H1 (cell line): ENCODE measurements around the gene HLA-DQA1. TPM values are rescaled to one million over a fixed set of nuclear protein-coding genes. Genes with fewer than 3 reads are reported as not detected.
"Not testable (repeated sequence)": the region's sequence is repeated elsewhere in the genome, so short reads cannot be mapped to it uniquely, and the experiment has no call there.

ENCODE experiments used
- CTCF ChIA-PET: fragments of 300-600 bp; sonication (Branson Sonifier 250); formaldehyde crosslinking; loops from one replicate; lab custom pipeline; 2021; ENCODE audit not compliant: partially characterized antibody; lab: Charles Lee
- POLR2A ChIA-PET: fragments of 300-600 bp; sonication (Branson Sonifier 250); formaldehyde crosslinking; loops from one replicate; lab custom pipeline; 2021; ENCODE audit warnings: inconsistent platforms; ENCODE audit not compliant: partially characterized antibody; lab: Charles Lee
- DNase-seq, 2 experiments: peaks; one replicate each; pipeline versions ENCODE4 v3.0.0 to v3.0.0-alpha.2; 2010 to 2022; ENCODE audit warnings: low spot score in 2 of 2, low read depth in 1 of 2, mixed read lengths in 1 of 2
- FAIRE-seq: peaks from 2 replicates; lab custom pipeline; 2011; peaks lifted over from hg19 to GRCh38; lab: Jason Lieb, UNC
- H2AFZ ChIP-seq: 2 replicates; pipeline ENCODE4 v1.8.1; 2012; ENCODE audit warnings: low read length, inconsistent platforms
- H2AK5ac ChIP-seq: 2 replicates; pipeline ENCODE4 v1.6.1; 2013; ENCODE audit warnings: low read depth, low read length
- H2BK120ac ChIP-seq: replicated peaks from 2 replicates; pipeline ENCODE3; 2013; ENCODE audit warnings: low read depth, low read length, inconsistent platforms
- H2BK12ac ChIP-seq: 2 replicates; pipeline ENCODE4 v1.6.1; 2013; ENCODE audit warnings: low read depth, low read length
- H2BK15ac ChIP-seq: 2 replicates; pipeline ENCODE4 v1.6.1; 2013; ENCODE audit warnings: low read length
- H2BK20ac ChIP-seq: 2 replicates; pipeline ENCODE4 v1.6.1; 2013; ENCODE audit warnings: low read length
- H2BK5ac ChIP-seq: 2 replicates; pipeline ENCODE4 v1.6.1; 2013; ENCODE audit warnings: low read depth, low read length
- H3K14ac ChIP-seq: 2 replicates; pipeline ENCODE4 v1.6.1; 2013; ENCODE audit warnings: inconsistent platforms; ENCODE audit not compliant: insufficient read length
- H3K18ac ChIP-seq: 2 replicates; pipeline ENCODE4 v1.6.1; 2013; ENCODE audit warnings: low read length; ENCODE audit errors: extremely low read depth
- H3K23ac ChIP-seq: 2 replicates; pipeline ENCODE4 v1.6.1; 2013; ENCODE audit warnings: inconsistent platforms; ENCODE audit not compliant: insufficient read length
- H3K23me2 ChIP-seq: 2 replicates; pipeline ENCODE4 v1.6.1; 2013; ENCODE audit warnings: low read depth, low read length
- H3K27ac ChIP-seq: 2 replicates; pipeline ENCODE4 v1.6.1; 2011; ENCODE audit warnings: low read depth, low read length, inconsistent platforms
- H3K27me3 ChIP-seq, 4 experiments: replicated peaks in 1 of 4; 1 replicate in 1 of 4; 2 replicates in 3 of 4; pipeline versions ENCODE4 v1.6.1 to v1.8.1; 2011 to 2013; ENCODE audit warnings: low read length in 3 of 4, mild to moderate bottlenecking in 3 of 4, inconsistent platforms in 2 of 4, mixed read lengths in 2 of 4, moderate library complexity in 1 of 4; ENCODE audit not compliant: control insufficient read depth in 3 of 4, insufficient read depth in 3 of 4; ENCODE audit errors: extremely low read depth in 1 of 4
- H3K36me3 ChIP-seq, 4 experiments: 2 replicates each; pipeline versions ENCODE4 v1.6.1 to v1.8.1; 2011 to 2013; ENCODE audit warnings: mild to moderate bottlenecking in 4 of 4, low read length in 3 of 4, moderate library complexity in 2 of 4, control low read depth in 1 of 4, inconsistent platforms in 1 of 4; ENCODE audit not compliant: insufficient read depth in 4 of 4, control insufficient read depth in 2 of 4
- H3K4ac ChIP-seq: replicated peaks from 2 replicates; pipeline ENCODE3; 2013; ENCODE audit warnings: low read length, low read depth, mixed read lengths, inconsistent platforms; ENCODE audit not compliant: insufficient read length
- H3K4me1 ChIP-seq, 4 experiments: replicated peaks in 1 of 4; 1 replicate in 1 of 4; 2 replicates in 3 of 4; pipeline versions ENCODE4 v1.6.1 to v1.8.1; 2011 to 2013; ENCODE audit warnings: low read length in 3 of 4, inconsistent platforms in 2 of 4, mixed read lengths in 1 of 4; ENCODE audit not compliant: insufficient read depth in 4 of 4, control insufficient read depth in 3 of 4
- H3K4me2 ChIP-seq, 2 experiments: 2 replicates each; pipeline versions ENCODE4 v1.6.1 to v1.8.1; 2011 to 2013; ENCODE audit warnings: low read depth in 2 of 2, low read length in 2 of 2, control low read depth in 1 of 2, inconsistent platforms in 1 of 2, mild to moderate bottlenecking in 1 of 2; ENCODE audit not compliant: insufficient read depth in 1 of 2
- H3K4me3 ChIP-seq, 4 experiments: fragments of 200-600, 300-600 bp in 1 of 4; sonication (generic), shearing (Covaris generic), sonication (Bioruptor Twin) in 1 of 4; 2 replicates each; pipeline versions ENCODE4 v1.5.1 to v1.8.1; 2011 to 2016; ENCODE audit warnings: low read length in 4 of 4, low read depth in 3 of 4, control low read depth in 2 of 4, inconsistent platforms in 2 of 4, mild to moderate bottlenecking in 2 of 4, mixed read lengths in 1 of 4, moderate library complexity in 1 of 4; ENCODE audit not compliant: insufficient read depth in 2 of 4; ENCODE audit errors: extremely low read depth in 1 of 4
- H3K56ac ChIP-seq: replicated peaks from 2 replicates; pipeline ENCODE3; 2013; ENCODE audit warnings: low read depth, mild to moderate bottlenecking, mixed read lengths, low read length, inconsistent platforms; ENCODE audit not compliant: insufficient read length
- H3K79me1 ChIP-seq: 2 replicates; pipeline ENCODE4 v1.6.1; 2013; ENCODE audit warnings: low read depth, low read length, control low read depth
- H3K79me2 ChIP-seq, 2 experiments: 2 replicates each; pipeline versions ENCODE4 v1.6.1 to v1.8.1; 2012 to 2013; ENCODE audit warnings: low read length in 2 of 2, mild to moderate bottlenecking in 2 of 2, inconsistent platforms in 1 of 2; ENCODE audit not compliant: insufficient read depth in 2 of 2, control insufficient read depth in 1 of 2
- H3K9ac ChIP-seq, 4 experiments: replicated peaks in 1 of 4; 1 replicate in 1 of 4; 2 replicates in 3 of 4; pipeline versions ENCODE4 v1.6.1 to v1.8.1; 2011 to 2013; ENCODE audit warnings: low read depth in 3 of 4, low read length in 3 of 4, control low read depth in 2 of 4, mild to moderate bottlenecking in 2 of 4, moderate library complexity in 2 of 4, inconsistent platforms in 1 of 4; ENCODE audit errors: extremely low read depth in 1 of 4
- H3K9me3 ChIP-seq, 2 experiments: 2 replicates each; pipeline versions ENCODE4 v1.6.1 to v1.8.1; 2012 to 2013; ENCODE audit warnings: mild to moderate bottlenecking in 2 of 2, moderate library complexity in 2 of 2, control low read depth in 1 of 2, inconsistent platforms in 1 of 2, low read depth in 1 of 2, low read length in 1 of 2, mixed read lengths in 1 of 2; ENCODE audit not compliant: insufficient read depth in 2 of 2
- H4K20me1 ChIP-seq, 2 experiments: replicated peaks in 1 of 2; 2 replicates each; pipeline versions ENCODE3 to v1.8.1; 2011 to 2013; ENCODE audit warnings: inconsistent platforms in 2 of 2, low read length in 2 of 2, mild to moderate bottlenecking in 1 of 2; ENCODE audit not compliant: insufficient read depth in 2 of 2, control insufficient read depth in 1 of 2
- H4K5ac ChIP-seq: 2 replicates; pipeline ENCODE4 v1.6.1; 2013; ENCODE audit warnings: low read length, low read depth, mixed read lengths, inconsistent platforms; ENCODE audit not compliant: insufficient read length
- H4K8ac ChIP-seq: 2 replicates; pipeline ENCODE4 v1.8.0; 2013; ENCODE audit warnings: mild to moderate bottlenecking, moderate library complexity, low read length, inconsistent platforms; ENCODE audit not compliant: insufficient read depth; ENCODE audit errors: extremely low read depth
- H4K91ac ChIP-seq: replicated peaks from 2 replicates; pipeline ENCODE3; 2013; ENCODE audit warnings: low read length, mixed read lengths, inconsistent platforms; ENCODE audit not compliant: insufficient read length
- WGBS, 2 experiments: shearing (Covaris generic) in 1 of 2; methylation state at CpG; one replicate each; pipeline versions ENCODE4 v1.1.6 to v1.1.7; 2013 to 2015; ENCODE audit warnings: low lambda C conversion rate in 2 of 2, mixed read lengths in 2 of 2, inconsistent platforms in 1 of 2, low coverage in 1 of 2, missing lambda C conversion rate in 1 of 2; ENCODE audit not compliant: insufficient replicate concordance in 2 of 2, insufficient coverage in 1 of 2, insufficient read length in 1 of 2; ENCODE audit errors: extremely low coverage in 1 of 2, missing lambda C conversion rate in 1 of 2; 5-methylcytosine and 5-hydroxymethylcytosine counted together
- polyA plus RNA-seq, 7 experiments: library from polyadenylated mRNA; depleted of rRNA in 3 of 7; stranded (reverse) in 5 of 7; unstranded in 2 of 7; fragments of >200 nt in 5 of 7; fragments of 200-250 nt in 2 of 7; gene quantifications; 1 replicate in 5 of 7; 2 replicates in 1 of 7; 4 replicates in 1 of 7; pipeline versions ENCODE4 v1.2.1 to v1.2.3, GENCODE V29; 2011 to 2013; ENCODE audit warnings: missing spikeins in 2 of 7, mixed read lengths in 2 of 7
- total RNA-seq: library from RNA; stranded (reverse); fragmentation: NEBNext Ultra II Directional; extraction: Animal tissue kit (Norgen Biotek cat#: 25700); gene quantifications from 2 replicates; pipeline ENCODE4 v1.2.1, GENCODE V29; 2021

The HLA-DQA1 gene
- total and polyA plus RNA-seq, 2 of the 8 experiments (the other 6 are each of a cell fraction or from before 2014, with no cell fraction given) = 0.12 TPM; not detected in 1

DNA sequence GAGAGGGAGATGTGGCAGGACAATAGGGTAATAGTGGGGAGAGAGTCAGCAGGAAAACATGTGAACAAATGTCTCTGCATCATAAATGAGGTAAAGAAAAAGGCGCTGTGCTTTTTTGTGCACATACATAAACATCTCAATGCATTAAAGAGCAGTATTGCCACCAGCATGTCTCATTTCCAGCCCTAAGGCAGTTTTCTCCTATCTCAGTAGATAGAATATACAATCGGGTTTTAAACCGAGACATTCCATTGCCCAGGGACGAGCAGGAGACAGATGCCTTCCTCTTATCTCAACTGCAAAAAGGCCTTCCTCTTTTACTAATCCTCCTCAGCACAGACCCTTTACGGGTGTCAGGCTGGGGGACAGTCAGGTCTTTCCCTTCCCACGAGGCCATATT, 20.1 kb downstream of the HLA-DQA1 start:
- H2BK20ac ChIP-seq, H4K20me1 ChIP-seq, H2AFZ ChIP-seq, H4K8ac ChIP-seq, CTCF ChIA-PET, DNase-seq, H2AK5ac ChIP-seq, H2BK120ac ChIP-seq, FAIRE-seq, H3K23me2 ChIP-seq, H3K4ac ChIP-seq, H3K4me3 ChIP-seq, H3K79me2 ChIP-seq, H3K4me2 ChIP-seq, H3K9ac ChIP-seq, H3K4me1 ChIP-seq, H3K9me3 ChIP-seq, H3K79me1 ChIP-seq, H3K23ac ChIP-seq, H3K14ac ChIP-seq, POLR2A ChIA-PET, H4K5ac ChIP-seq, H4K91ac ChIP-seq, H3K56ac ChIP-seq, H3K27me3 ChIP-seq, H2BK5ac ChIP-seq, H2BK15ac ChIP-seq, H2BK12ac ChIP-seq, H3K27ac ChIP-seq, H3K36me3 ChIP-seq, H3K18ac ChIP-seq: not testable (repeated sequence)
- WGBS, 2 experiments = 88% methylated on average over 3 of the region's 6 CpGs; no CpG with 5 or more reads in 1 of the 2 experiments

- CTCF ChIA-PET, H3K79me2 ChIP-seq, H2BK5ac ChIP-seq, H3K9me3 ChIP-seq, H3K56ac ChIP-seq, H2BK15ac ChIP-seq, H3K23me2 ChIP-seq, H3K23ac ChIP-seq, H3K4ac ChIP-seq, H3K4me3 ChIP-seq, H4K5ac ChIP-seq, POLR2A ChIA-PET, H3K36me3 ChIP-seq, H3K14ac ChIP-seq, H3K9ac ChIP-seq, DNase-seq, H3K4me1 ChIP-seq, H3K4me2 ChIP-seq, H3K27me3 ChIP-seq, H2AFZ ChIP-seq, H2BK20ac ChIP-seq, FAIRE-seq, H3K79me1 ChIP-seq, H2AK5ac ChIP-seq, H2BK12ac ChIP-seq, H3K27ac ChIP-seq, H3K18ac ChIP-seq, H2BK120ac ChIP-seq, H4K20me1 ChIP-seq, H4K8ac ChIP-seq, H4K91ac ChIP-seq: not testable (repeated sequence)
These were observed 20.6 kb downstream of the HLA-DQA1 start for GRCh38 chr6:32657819-32658218.
